Activated T-cell treated with anti-CD3 and anti-CD28 coated beads for 4 hours (primary cell): ENCODE data around the gene DBR1.
"Not testable (repeated sequence)": the region's sequence is repeated elsewhere in the genome, so short reads cannot be mapped to it uniquely, and the experiment has no call there.

Source experiments
- DNase-seq: peaks from one replicate; pipeline ENCODE4 v3.0.0-alpha.2; 2020

DBR1 gene

GRCh38 chr3:138186221-138186620 is 11.5 kb upstream of the DBR1 start:
- DNase-seq = no peak

- DNase-seq = no peak
Observed at GRCh38 chr3:138184994-138185393, 10.3 kb upstream of the DBR1 start.

- DNase-seq = no peak
Observed at GRCh38 chr3:138180375-138181029, 5.8 kb upstream of the DBR1 start.

- DNase-seq = no peak
Observed at GRCh38 chr3:138173769-138174420, 826 bp downstream of the DBR1 start.

- no peak for DNase-seq
Observed at GRCh38 chr3:138172625-138173024, 2.1 kb downstream of the DBR1 start.

- DNase-seq = no peak
Observed at GRCh38 chr3:138165061-138165460, 9.7 kb downstream of the DBR1 start.

GRCh38 chr3:138157743-138158142 is 17.0 kb downstream of the DBR1 start:
- no peak for DNase-seq

GRCh38 chr3:138154534-138154933 is 20.2 kb downstream of the DBR1 start:
- DNase-seq = no peak

GRCh38 chr3:138148503-138148902 is 26.2 kb downstream of the DBR1 start:
- DNase-seq = no peak

- not testable (repeated sequence) for DNase-seq
Observed at GRCh38 chr3:138142181-138142580, 32.5 kb downstream of the DBR1 start.

- DNase-seq = no peak
Observed at GRCh38 chr3:138140940-138141339, 33.8 kb downstream of the DBR1 start.

- no peak for DNase-seq
Observed at GRCh38 chr3:138139691-138140090, 35.0 kb downstream of the DBR1 start.

- no peak for DNase-seq
Observed at GRCh38 chr3:138137861-138138260, 36.9 kb downstream of the DBR1 start.

- no peak for DNase-seq
Observed at GRCh38 chr3:138136201-138136600, 38.5 kb downstream of the DBR1 start.

GRCh38 chr3:138135833-138136194 is 38.9 kb downstream of the DBR1 start:
- no peak for DNase-seq

GRCh38 chr3:138135146-138135832 is 39.4 kb downstream of the DBR1 start:
- DNase-seq = no peak

- no peak for DNase-seq
Observed at GRCh38 chr3:138132239-138132638, 42.5 kb downstream of the DBR1 start, which contains the start of gene A4GNT. Gene A4GNT, minus strand, starts transcription at chr3:138132390. Its CDS starts 1,134 bp downstream, at chr3:138131256.

- DNase-seq = no peak
Observed at GRCh38 chr3:138127636-138128365, 46.9 kb downstream of the DBR1 start.

- DNase-seq = no peak
Observed at GRCh38 chr3:138125548-138126221, 49.0 kb downstream of the DBR1 start.

GRCh38 chr3:138124706-138125355 is 49.9 kb downstream of the DBR1 start:
- DNase-seq = no peak

GRCh38 chr3:138124188-138124587 is 50.5 kb downstream of the DBR1 start:
- DNase-seq = no peak

GRCh38 chr3:138119423-138119766 is 55.3 kb downstream of the DBR1 start:
- DNase-seq = no peak
